Muscle layer of colon (tissue), 2 donors: ENCODE data around the gene SMC3.
"Not testable (repeated sequence)": the region's sequence is repeated elsewhere in the genome, so short reads cannot be mapped to it uniquely, and the experiment has no call there.

Experiments
- H3K27ac ChIP-seq: one replicate; pipeline ENCODE4 v1.7.0; 2013; ENCODE audit warnings: low read depth, mild to moderate bottlenecking, low read length, moderate library complexity
- H3K27me3 ChIP-seq, 2 donors: one replicate each; pipeline ENCODE4 v1.7.0; 2013; ENCODE audit warnings: low read length in 2 of 2, mild to moderate bottlenecking in 2 of 2; ENCODE audit not compliant: insufficient read depth in 2 of 2, control insufficient read depth in 1 of 2
- H3K36me3 ChIP-seq: one replicate; pipeline ENCODE4 v1.7.0; 2013; ENCODE audit warnings: mild to moderate bottlenecking, low read length; ENCODE audit not compliant: insufficient read depth
- H3K4me1 ChIP-seq: one replicate; pipeline ENCODE4 v1.7.0; 2013; ENCODE audit warnings: mild to moderate bottlenecking, low read length; ENCODE audit not compliant: insufficient read depth
- H3K4me3 ChIP-seq, 2 donors: one replicate each; pipeline ENCODE4 v1.7.0; 2013; ENCODE audit warnings: low read length in 2 of 2, low read depth in 1 of 2, mild to moderate bottlenecking in 1 of 2, moderate library complexity in 1 of 2
- H3K9ac ChIP-seq: one replicate; pipeline ENCODE4 v1.7.0; 2013; ENCODE audit warnings: low read length
- H3K9me3 ChIP-seq: one replicate; pipeline ENCODE4 v1.7.0; 2013; ENCODE audit warnings: mild to moderate bottlenecking, low read length
- donor health status: abdominal sarcoma.
- donor health status: Adenocarcinoma of cecum.

Gene SMC3

DNA sequence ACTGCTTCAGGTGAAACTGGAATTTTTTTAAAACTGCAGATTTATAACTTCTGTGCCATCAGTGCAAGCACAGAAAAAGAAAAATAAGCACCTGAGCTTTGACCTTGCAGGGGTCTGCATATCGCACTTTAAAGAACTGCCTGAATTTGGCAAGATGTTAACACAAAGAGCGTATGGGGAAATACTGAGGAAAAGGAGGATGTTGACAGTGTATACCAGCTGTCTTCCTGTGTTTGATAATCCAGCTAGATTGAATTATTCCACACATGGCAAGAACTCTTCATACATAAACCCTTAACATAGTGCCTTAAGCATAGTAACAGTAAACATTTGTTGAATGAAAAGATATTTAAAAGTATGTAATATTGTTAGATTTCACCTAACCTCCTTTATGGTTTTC, 30.0 kb downstream of the SMC3 start:
- H3K4me3 ChIP-seq, result no peak overlapping the region
- H3K36me3 ChIP-seq, result peaks cover 35% of the 10 kb centered on the region
- no peaks in the 10 kb centered on the region for H3K27me3 ChIP-seq
- no peaks in the 10 kb centered on the region for H3K4me1 ChIP-seq
- H3K9ac ChIP-seq, result no peak overlapping the region
- H3K27ac ChIP-seq, result no peak overlapping the region
- H3K9me3 ChIP-seq, result no peaks in the 10 kb centered on the region

DNA sequence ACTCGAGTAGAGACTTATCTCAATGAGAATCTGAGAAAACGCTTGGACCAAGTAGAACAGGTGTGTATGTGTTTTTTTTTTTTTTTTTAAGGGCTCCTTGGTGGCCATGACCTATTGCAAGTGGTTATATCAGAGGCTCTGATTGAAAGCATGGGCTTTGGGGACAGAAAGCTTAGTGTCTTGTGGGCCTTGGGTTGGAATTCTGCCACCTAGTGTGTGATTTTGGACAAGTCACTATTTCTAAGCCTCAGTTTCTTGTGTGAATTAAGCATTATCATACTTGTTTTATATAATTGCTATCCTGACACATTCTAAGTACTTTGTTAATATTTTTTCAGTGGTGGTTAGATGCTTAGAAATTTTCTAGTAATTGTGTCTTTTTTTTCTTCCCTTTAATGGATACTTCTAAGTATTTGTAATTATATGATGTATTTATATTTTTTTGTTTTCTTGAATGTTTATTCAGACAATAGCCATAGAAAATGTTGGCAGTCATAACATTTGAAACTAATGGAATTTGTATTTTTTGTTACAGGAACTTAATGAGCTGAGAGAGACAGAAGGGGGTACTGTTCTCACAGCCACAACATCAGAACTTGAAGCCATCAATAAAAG, 33.1 kb downstream of the SMC3 start:
- Histone ChIP-seq H3K4me1 (no peaks in the 10 kb centered on the region), H3K27me3 (no peaks in the 10 kb centered on the region), H3K9ac (no peak overlapping the region), H3K4me3 (no peak overlapping the region), H3K27ac (no peak overlapping the region), H3K36me3 (peaks cover 40% of the 10 kb centered on the region), H3K9me3 (no peaks in the 10 kb centered on the region)

DNA sequence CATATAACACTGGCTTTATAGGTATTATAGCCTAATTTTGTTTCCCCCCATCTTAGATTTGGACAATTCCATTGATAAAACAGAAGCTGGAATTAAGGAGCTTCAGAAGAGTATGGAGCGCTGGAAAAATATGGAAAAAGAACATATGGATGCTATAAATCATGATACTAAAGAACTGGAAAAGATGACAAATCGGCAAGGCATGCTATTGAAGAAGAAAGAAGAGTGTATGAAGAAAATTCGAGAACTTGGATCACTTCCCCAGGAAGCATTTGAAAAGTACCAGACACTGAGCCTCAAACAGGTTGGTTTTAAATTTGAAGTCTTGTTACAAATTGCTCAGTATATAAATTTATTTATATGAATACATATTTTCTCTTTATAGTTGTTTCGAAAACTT, 34.1 kb downstream of the SMC3 start:
- Histone ChIP-seq H3K9ac (no peak overlapping the region), H3K9me3 (no peaks in the 10 kb centered on the region), H3K4me3 (no peak overlapping the region), H3K27me3 (no peaks in the 10 kb centered on the region), H3K4me1 (no peaks in the 10 kb centered on the region), H3K27ac (no peak overlapping the region), H3K36me3 (peaks cover 40% of the 10 kb centered on the region)

DNA sequence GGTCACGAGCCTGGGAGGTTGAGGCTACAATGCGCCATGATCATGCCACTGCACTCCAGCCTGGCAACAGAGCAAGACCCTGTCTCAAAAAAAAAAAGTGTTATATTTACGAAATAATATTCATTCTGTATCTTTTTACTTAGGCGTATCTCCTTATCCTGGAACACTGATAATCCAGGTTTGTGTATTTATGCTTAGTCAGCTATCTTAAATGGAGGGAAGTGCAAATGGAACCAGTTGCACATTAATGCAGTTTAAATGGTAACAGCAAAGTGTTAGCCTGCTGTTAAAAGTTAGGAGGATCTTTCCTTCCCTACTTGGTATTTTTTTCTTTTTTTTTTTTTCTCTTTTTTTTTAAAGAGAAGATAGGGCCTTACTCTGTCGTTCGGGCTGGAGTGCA, 40.6 kb downstream of the SMC3 start:
- Histone ChIP-seq H3K27me3 (no peaks in the 10 kb centered on the region), H3K4me1 (no peaks in the 10 kb centered on the region), H3K9ac (no peak overlapping the region), H3K36me3 (peaks cover 20% of the 10 kb centered on the region), H3K27ac (no peak overlapping the region), H3K9me3 (no peaks in the 10 kb centered on the region), H3K4me3 (no peak overlapping the region)

DNA sequence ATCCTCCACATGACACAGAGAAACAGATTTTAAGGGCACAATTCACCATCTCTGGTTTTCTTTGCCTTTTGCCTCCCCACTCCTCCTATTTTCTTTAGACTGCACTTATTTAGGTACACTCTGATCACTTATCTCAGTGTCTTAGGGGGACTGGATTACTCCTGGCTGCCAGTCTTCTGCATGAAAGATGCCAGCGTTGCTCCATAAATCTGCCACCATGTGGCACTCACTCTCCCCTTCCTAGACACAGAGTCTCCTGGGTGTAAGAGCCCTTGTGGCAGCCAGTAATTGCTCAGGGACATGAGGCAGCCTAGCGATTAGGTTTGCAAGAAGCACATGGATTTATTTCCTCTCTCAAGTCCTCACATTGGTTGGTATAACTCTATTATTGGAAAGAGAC, 42.1 kb downstream of the SMC3 start:
- Histone ChIP-seq H3K27me3 (no peaks in the 10 kb centered on the region), H3K36me3 (peaks cover 12% of the 10 kb centered on the region), H3K27ac (no peak overlapping the region), H3K9ac (no peak overlapping the region), H3K4me1 (no peaks in the 10 kb centered on the region), H3K4me3 (no peak overlapping the region), H3K9me3 (no peaks in the 10 kb centered on the region)

DNA sequence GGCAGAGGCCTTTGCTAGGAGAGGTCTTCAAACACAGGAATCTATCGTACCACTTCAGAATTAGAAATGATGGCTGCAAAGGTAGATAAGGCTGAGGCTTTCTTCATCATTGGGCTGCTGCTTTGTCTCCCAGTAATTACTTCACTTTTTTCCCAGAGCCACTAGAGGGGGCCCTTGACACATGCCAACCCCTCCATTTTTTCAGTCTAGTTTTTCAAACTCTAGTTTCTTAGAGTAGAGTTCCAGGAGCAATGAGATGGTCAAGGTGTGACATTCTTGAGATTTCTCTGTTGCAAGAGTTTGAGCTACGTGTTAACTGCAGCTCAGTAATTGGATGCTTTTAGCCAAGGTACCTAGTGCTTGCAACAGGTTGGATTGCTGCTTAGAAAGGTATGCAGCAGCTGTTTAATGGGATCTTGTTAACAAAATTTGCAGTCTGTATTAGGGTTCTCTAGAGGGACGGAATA, 42.8 kb downstream of the SMC3 start:
- Histone ChIP-seq H3K4me1 (no peaks in the 10 kb centered on the region), H3K4me3 (no peak overlapping the region), H3K9ac (no peak overlapping the region), H3K36me3 (peaks cover 6% of the 10 kb centered on the region), H3K9me3 (no peaks in the 10 kb centered on the region), H3K27ac (no peak overlapping the region), H3K27me3 (no peaks in the 10 kb centered on the region)

DNA sequence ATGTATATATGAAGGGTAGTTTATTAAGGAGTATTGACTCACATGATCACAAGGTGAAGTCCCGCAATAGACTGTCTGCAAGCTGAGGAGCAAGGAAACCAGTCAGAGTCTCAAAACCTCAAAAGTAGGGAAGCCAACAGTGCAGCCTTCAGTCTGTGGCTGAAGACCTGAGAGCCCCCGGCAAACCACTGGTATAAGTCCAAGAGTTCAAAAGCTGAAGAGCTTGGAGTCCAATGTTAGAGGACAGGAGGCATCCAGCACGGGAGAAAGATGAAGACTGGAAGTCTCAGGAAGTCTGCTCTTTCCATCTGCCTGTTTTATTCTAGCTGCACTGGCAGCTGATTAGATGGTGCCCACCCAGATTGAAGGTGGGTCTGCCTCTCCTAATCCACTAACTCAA, 43.3 kb downstream of the SMC3 start:
- H3K9ac ChIP-seq, H3K9me3 ChIP-seq, H3K27ac ChIP-seq, H3K4me1 ChIP-seq, H3K4me3 ChIP-seq, H3K27me3 ChIP-seq, H3K36me3 ChIP-seq: not testable (repeated sequence)

DNA sequence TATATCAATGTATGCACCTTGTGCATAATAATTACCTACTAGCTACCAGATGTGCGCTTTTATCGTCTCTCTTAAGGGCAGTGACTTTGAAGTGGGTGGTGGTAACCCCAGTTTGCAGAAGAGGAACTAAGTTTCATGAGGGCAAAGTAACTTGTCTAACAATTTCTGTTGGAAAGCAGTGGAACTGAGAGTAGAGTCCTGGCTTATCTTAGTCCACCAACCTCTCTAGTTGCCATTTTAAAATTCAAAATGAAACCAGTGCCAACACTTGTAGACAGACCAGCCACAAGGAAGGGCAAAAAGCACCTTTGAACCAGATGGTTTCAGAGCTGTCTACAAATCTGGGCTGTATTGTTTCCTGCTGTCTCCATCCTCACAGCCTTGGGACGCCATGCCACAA, 44.6 kb downstream of the SMC3 start:
- H3K36me3 ChIP-seq, result no peaks in the 10 kb centered on the region
- H3K4me3 ChIP-seq, result no peak overlapping the region
- H3K27me3 ChIP-seq, result no peaks in the 10 kb centered on the region
- H3K4me1 ChIP-seq, result no peaks in the 10 kb centered on the region
- no peak overlapping the region for H3K27ac ChIP-seq
- H3K9me3 ChIP-seq, result no peaks in the 10 kb centered on the region
- H3K9ac ChIP-seq, result no peak overlapping the region

DNA sequence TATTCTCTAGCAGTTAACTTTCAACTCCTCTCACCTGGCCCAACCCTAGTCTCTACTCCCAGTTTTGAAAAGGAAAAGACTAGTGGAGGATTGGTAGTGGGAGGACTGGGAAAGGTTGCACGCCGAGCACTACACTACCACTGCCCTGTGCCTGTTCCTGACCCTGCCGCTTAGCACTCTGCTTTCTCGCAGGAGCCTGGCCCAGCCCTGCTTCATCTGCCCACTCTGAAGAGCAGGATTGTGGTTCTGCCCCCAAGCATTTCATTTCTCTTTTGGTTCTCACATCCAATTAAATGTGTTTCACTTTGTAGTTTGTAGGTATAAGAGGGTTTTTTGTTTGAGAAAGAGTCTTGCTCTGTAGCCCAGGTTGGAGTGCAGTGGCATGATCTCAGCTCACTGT, 45.1 kb downstream of the SMC3 start:
- no peak overlapping the region for H3K27ac ChIP-seq

DNA sequence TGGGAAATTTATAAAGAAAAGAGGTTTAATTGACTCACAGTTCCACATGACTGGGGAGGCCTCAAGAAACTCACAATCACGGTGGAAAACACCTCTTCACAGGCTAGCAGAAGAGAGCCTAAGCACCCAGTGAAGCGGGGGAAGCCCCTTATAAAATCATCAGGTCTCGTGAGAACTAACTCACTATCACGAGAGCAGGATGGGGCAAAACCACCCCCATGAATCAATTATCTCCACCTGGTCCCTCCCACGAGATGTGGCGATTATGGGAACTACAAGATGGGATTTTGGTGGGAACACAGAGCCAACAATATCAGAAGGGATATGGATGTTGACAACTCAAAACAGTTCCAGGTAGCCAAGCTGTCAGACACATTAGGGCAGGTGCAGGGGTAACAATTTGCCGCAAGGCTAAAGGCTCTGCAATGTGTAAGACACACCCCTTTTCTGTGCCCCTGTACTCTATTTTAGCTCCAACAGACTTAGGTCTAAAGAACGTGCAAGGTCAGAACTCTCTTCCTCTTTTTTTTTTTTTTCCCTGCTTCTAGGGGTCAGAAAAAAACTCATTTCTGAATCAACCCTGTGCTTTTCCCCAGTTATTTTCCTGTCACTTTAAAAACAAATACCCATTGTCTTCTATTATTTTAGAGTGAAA, 46.0 kb downstream of the SMC3 start:
- Histone ChIP-seq H3K4me1 (no peaks in the 10 kb centered on the region), H3K27ac (no peak overlapping the region), H3K27me3 (no peaks in the 10 kb centered on the region), H3K36me3 (no peaks in the 10 kb centered on the region), H3K4me3 (no peak overlapping the region), H3K9me3 (no peaks in the 10 kb centered on the region), H3K9ac (no peak overlapping the region)

More for the DNA sequence above, 45.1 kb downstream of the SMC3 start:
- Histone ChIP-seq H3K36me3 (no peaks in the 10 kb centered on the region), H3K4me3 (no peak overlapping the region), H3K9ac (no peak overlapping the region), H3K27me3 (no peaks in the 10 kb centered on the region), H3K4me1 (no peaks in the 10 kb centered on the region), H3K9me3 (no peaks in the 10 kb centered on the region)

DNA sequence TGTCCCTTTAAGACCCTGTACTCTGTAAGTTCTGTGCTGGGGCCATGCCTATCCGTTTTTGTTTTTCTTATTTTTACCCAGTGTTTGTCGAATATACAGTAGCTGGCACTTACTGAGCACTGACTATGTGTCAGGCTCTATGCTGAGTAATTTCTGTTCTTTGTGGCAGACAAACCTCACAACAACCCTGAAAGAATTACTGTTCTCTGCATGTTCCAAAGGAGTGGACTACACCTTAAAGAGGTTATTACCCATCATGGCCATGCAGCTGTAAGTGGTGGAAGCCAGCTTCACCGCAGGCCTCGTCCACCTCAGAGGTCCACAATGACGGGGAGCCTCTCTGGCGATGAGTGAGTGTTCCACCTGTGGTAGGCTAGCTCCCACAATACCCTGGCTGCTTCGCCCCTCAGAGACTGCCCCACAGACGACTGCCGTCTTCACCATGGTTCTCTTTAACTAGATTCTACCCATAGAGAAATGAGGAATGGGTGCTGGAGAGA, 46.6 kb downstream of the SMC3 start:
- H3K9ac ChIP-seq, result no peak overlapping the region
- no peaks in the 10 kb centered on the region for H3K36me3 ChIP-seq
- H3K4me3 ChIP-seq, result no peak overlapping the region
- H3K4me1 ChIP-seq, result no peaks in the 10 kb centered on the region
- H3K27ac ChIP-seq, result no peak overlapping the region
- no peaks in the 10 kb centered on the region for H3K27me3 ChIP-seq
- no peaks in the 10 kb centered on the region for H3K9me3 ChIP-seq
